Embryonic facial prominence (tissue), 1 donor: ENCODE results near the gene PRKN.
"Not testable (repeated sequence)": the region's sequence is repeated elsewhere in the genome, so short reads cannot be mapped to it uniquely, and the experiment has no call there.

Source experiments
- DNase-seq: peaks from one replicate; pipeline ENCODE4 v3.0.0-alpha.2; 2016; ENCODE audit errors: extremely low spot score

Gene PRKN

GRCh38 chr6:162538643-162539064 is 188.9 kb downstream of the PRKN start:
- DNase-seq = peak; percentile 16

- DNase-seq = no peak
Observed at GRCh38 chr6:162533009-162533400, 194.6 kb downstream of the PRKN start.

- no peak for DNase-seq
Observed at GRCh38 chr6:162532283-162533008, 195.1 kb downstream of the PRKN start.

- DNase-seq = not testable (repeated sequence)
Observed at GRCh38 chr6:162531391-162531790, 196.2 kb downstream of the PRKN start.

GRCh38 chr6:162528538-162528937 is 199.0 kb downstream of the PRKN start:
- no peak for DNase-seq

- no peak for DNase-seq
Observed at GRCh38 chr6:162526960-162527359, 200.6 kb downstream of the PRKN start.

GRCh38 chr6:162525181-162525580 is 202.4 kb downstream of the PRKN start:
- DNase-seq = no peak

- DNase-seq = no peak
Observed at GRCh38 chr6:162512744-162513143, 214.8 kb downstream of the PRKN start.

GRCh38 chr6:162497389-162497788 is 230.2 kb downstream of the PRKN start:
- no peak for DNase-seq

- DNase-seq = no peak
Observed at GRCh38 chr6:162493917-162494316, 233.6 kb downstream of the PRKN start.

GRCh38 chr6:162491637-162492036 is 235.9 kb downstream of the PRKN start:
- no peak for DNase-seq

- no peak for DNase-seq
Observed at GRCh38 chr6:162489101-162489976, 238.2 kb downstream of the PRKN start.

- DNase-seq = no peak
Observed at GRCh38 chr6:162488444-162488843, 239.1 kb downstream of the PRKN start.

- no peak for DNase-seq
Observed at GRCh38 chr6:162485464-162485863, 242.1 kb downstream of the PRKN start.

- DNase-seq = no peak
Observed at GRCh38 chr6:162481938-162482337, 245.6 kb downstream of the PRKN start.

GRCh38 chr6:162481320-162481719 is 246.2 kb downstream of the PRKN start:
- DNase-seq = no peak

- DNase-seq = no peak
Observed at GRCh38 chr6:162478192-162478671, 249.3 kb downstream of the PRKN start.

- no peak for DNase-seq
Observed at GRCh38 chr6:162474722-162475121, 252.8 kb downstream of the PRKN start.

GRCh38 chr6:162471842-162472241 is 255.7 kb downstream of the PRKN start:
- DNase-seq = no peak

GRCh38 chr6:162468326-162468725 is 259.2 kb downstream of the PRKN start:
- DNase-seq = peak; percentile 10

- DNase-seq = no peak
Observed at GRCh38 chr6:162467679-162468078, 259.9 kb downstream of the PRKN start.

- no peak for DNase-seq
Observed at GRCh38 chr6:162463576-162463975, 264.0 kb downstream of the PRKN start.

- no peak for DNase-seq
Observed at GRCh38 chr6:162459985-162460384, 267.6 kb downstream of the PRKN start.
